Measurements from ENCODE around the gene MACROD2. TPM values are rescaled to one million over a fixed set of nuclear protein-coding genes. Genes with fewer than 3 reads are reported as not detected.
"Not testable (repeated sequence)": the region's sequence is repeated elsewhere in the genome, so short reads cannot be mapped to it uniquely, and the experiment has no call there.

Gene MACROD2
- total RNA-seq, 1 experiment from 2014 or later: 1.6 TPM

DNA sequence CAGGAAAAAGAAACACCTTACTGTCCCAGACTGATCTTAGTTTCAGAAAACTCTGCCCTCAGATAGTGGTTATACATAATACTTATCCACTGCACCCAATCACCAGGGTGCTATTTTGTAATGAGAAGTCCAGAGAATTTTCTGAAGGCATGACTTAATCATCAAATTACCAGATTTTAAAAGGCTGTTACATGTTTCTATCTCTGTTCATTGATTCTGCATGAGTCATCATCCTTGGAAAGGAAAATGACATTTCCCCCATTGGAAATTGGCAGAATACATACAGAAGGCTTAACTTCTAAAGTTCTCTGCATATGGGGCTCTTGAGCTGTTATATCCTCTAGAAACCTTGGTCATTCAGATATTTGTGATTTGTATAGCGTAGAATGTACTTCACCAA, 930.0 kb downstream of the MACROD2 start:
- Histone ChIP-seq H3K4ac (ENCODE audit: low read depth, low read length) (no peak overlapping the region), H3K14ac (ENCODE audit: insufficient read depth, low read length) (no peak overlapping the region), H2AK5ac (ENCODE audit: insufficient read length, low read length) (no peak overlapping the region), H2BK15ac (ENCODE audit: low read depth, low read length) (no peak overlapping the region), H3K27ac (ENCODE audit: insufficient read length, low read depth, low read length) (no peak overlapping the region), H4K20me1 (ENCODE audit: control insufficient read depth, insufficient read depth, insufficient read length) (no peaks in the 10 kb centered on the region), H2BK5ac (ENCODE audit: insufficient read length, low read length) (no peak overlapping the region), H3K18ac (ENCODE audit: insufficient read length, low read depth, low read length) (no peak overlapping the region), H2BK120ac (ENCODE audit: low read depth, low read length, poor library complexity, severe bottlenecking) (no peak overlapping the region), H3K56ac (ENCODE audit: insufficient read length, low read depth, low read length) (no peak overlapping the region), H4K8ac (replicated peaks; ENCODE audit: insufficient read length, low read depth, low read length) (no peak overlapping the region), H3K9ac (ENCODE audit: extremely low read depth, insufficient read length, low read length) (no peak overlapping the region), H4K91ac (ENCODE audit: insufficient read length, low read depth, low read length) (no peak overlapping the region), H3K79me2 (ENCODE audit: insufficient read depth, low read length) (no peaks in the 10 kb centered on the region), H2AFZ (ENCODE audit: low read length) (no peak overlapping the region), H3K9me3 (ENCODE audit: control insufficient read depth, low read depth, low read length) (no peaks in the 10 kb centered on the region), H3K23ac (ENCODE audit: insufficient read length, low read depth, low read length) (no peak overlapping the region), H2BK20ac (ENCODE audit: low read depth, low read length, poor library complexity, severe bottlenecking) (no peak overlapping the region), H3K23me2 (ENCODE audit: insufficient read length, low read depth, low read length, poor library complexity, severe bottlenecking) (no peaks in the 10 kb centered on the region), H4K5ac (ENCODE audit: insufficient read length, low read depth, low read length) (no peak overlapping the region), H3K4me2 (ENCODE audit: insufficient read depth, insufficient read length, low read length) (no peak overlapping the region), H3T11ph (ENCODE audit: low read length) (no peak overlapping the region), H2BK12ac (ENCODE audit: insufficient read length, low read depth, low read length) (no peak overlapping the region), H3K79me1 (ENCODE audit: insufficient read depth, low read depth, low read length, poor library complexity, severe bottlenecking) (no peaks in the 10 kb centered on the region), H3K27me3 (ENCODE audit: insufficient read depth, low read length) (no peaks in the 10 kb centered on the region), H3K4me1 (ENCODE audit: insufficient read depth, low read length) (no peaks in the 10 kb centered on the region)
- no peak overlapping the region for H3K27ac Mint-ChIP-seq
- TF ChIP-seq CTCF (conservative IDR thresholded peaks at IDR 0.05): no peak
- no peak for DNase-seq
- no peaks in the 10 kb centered on the region for H3K27me3 Mint-ChIP-seq (ENCODE audit: low read depth)
- no CpG with 5 or more reads among the region's 1 CpG for WGBS (ENCODE audit: extremely low coverage, insufficient read length, low lambda C conversion rate)
- H3K4me3 Mint-ChIP-seq: no peak overlapping the region
- no peaks in the 10 kb centered on the region; a peak in 1 of 7 replicates for H3K36me3 Mint-ChIP-seq (ENCODE audit: insufficient read depth in 1 of 3, low read depth in 3 of 3)
- peaks cover 19 to 23% of the 10 kb centered on the region in 2 experiments for H3K4me1 Mint-ChIP-seq
- no peaks in the 10 kb centered on the region for H3K9me3 Mint-ChIP-seq

- not testable (repeated sequence) for H2BK20ac ChIP-seq (ENCODE audit: low read depth, low read length, poor library complexity, severe bottlenecking); H3K27ac ChIP-seq (ENCODE audit: insufficient read length, low read depth, low read length); H3K56ac ChIP-seq (ENCODE audit: insufficient read length, low read depth, low read length); H2BK15ac ChIP-seq (ENCODE audit: low read depth, low read length); H3K23me2 ChIP-seq (ENCODE audit: insufficient read length, low read depth, low read length, poor library complexity, severe bottlenecking); H3K4me3 Mint-ChIP-seq; H3K23ac ChIP-seq (ENCODE audit: insufficient read length, low read depth, low read length); H3K14ac ChIP-seq (ENCODE audit: insufficient read depth, low read length); H4K5ac ChIP-seq (ENCODE audit: insufficient read length, low read depth, low read length); H3K27me3 Mint-ChIP-seq (ENCODE audit: low read depth); H3T11ph ChIP-seq (ENCODE audit: low read length); H2AK5ac ChIP-seq (ENCODE audit: insufficient read length, low read length); H2BK5ac ChIP-seq (ENCODE audit: insufficient read length, low read length); DNase-seq; H3K9me3 ChIP-seq (ENCODE audit: control insufficient read depth, low read depth, low read length); H3K4ac ChIP-seq (ENCODE audit: low read depth, low read length); H3K79me2 ChIP-seq (ENCODE audit: insufficient read depth, low read length); H2AFZ ChIP-seq (ENCODE audit: low read length); H3K79me1 ChIP-seq (ENCODE audit: insufficient read depth, low read depth, low read length, poor library complexity, severe bottlenecking); H3K4me1 ChIP-seq (ENCODE audit: insufficient read depth, low read length); H3K18ac ChIP-seq (ENCODE audit: insufficient read length, low read depth, low read length); H3K4me2 ChIP-seq (ENCODE audit: insufficient read depth, insufficient read length, low read length); H3K27ac Mint-ChIP-seq; H3K36me3 Mint-ChIP-seq (ENCODE audit: insufficient read depth in 1 of 3, low read depth in 3 of 3); H2BK12ac ChIP-seq (ENCODE audit: insufficient read length, low read depth, low read length); H3K27me3 ChIP-seq (ENCODE audit: insufficient read depth, low read length); H4K20me1 ChIP-seq (ENCODE audit: control insufficient read depth, insufficient read depth, insufficient read length); H4K8ac ChIP-seq (replicated peaks; ENCODE audit: insufficient read length, low read depth, low read length); H3K9me3 Mint-ChIP-seq; H2BK120ac ChIP-seq (ENCODE audit: low read depth, low read length, poor library complexity, severe bottlenecking); H4K91ac ChIP-seq (ENCODE audit: insufficient read length, low read depth, low read length); H3K9ac ChIP-seq (ENCODE audit: extremely low read depth, insufficient read length, low read length)
- peaks cover 12 to 14% of the 10 kb centered on the region in 2 experiments for H3K4me1 Mint-ChIP-seq
- WGBS (ENCODE audit: extremely low coverage, insufficient read length, low lambda C conversion rate): no CpG with 5 or more reads among the region's 2 CpGs
Measured at GRCh38 chr20:14926436-14926835, 931.1 kb downstream of the MACROD2 start.

Data from H9 (cell line).